ENCODE measurements around the gene RERE.
A peak's percentile ranks its signal among the peaks of the same experiment; 100 is the strongest.

The RERE gene

GRCh38 chr1:8409106-8409505 is 408.3 kb downstream of the RERE start:
- no peak for DNase-seq
- H3K36me3 ChIP-seq: no peaks in the 10 kb centered on the region

GRCh38 chr1:8408151-8408839 is 409.1 kb downstream of the RERE start:
- no peak for TF ChIP-seq CTCF (IDR thresholded peaks at IDR 0.05; ENCODE audit: low read depth, low read length)
- no peaks in the 10 kb centered on the region for H3K4me1 ChIP-seq
- no peak overlapping the region for H3K4me3 ChIP-seq (ENCODE audit: low read depth, low read length)
- no peaks in the 10 kb centered on the region for H3K9me3 ChIP-seq
- H3K36me3 ChIP-seq: no peaks in the 10 kb centered on the region
- H3K27me3 ChIP-seq: no peaks in the 10 kb centered on the region
- no peak for DNase-seq

More at GRCh38 chr1:8409106-8409505, 408.3 kb downstream of the RERE start:
- H3K27me3 ChIP-seq: no peaks in the 10 kb centered on the region
- no peaks in the 10 kb centered on the region for H3K9me3 ChIP-seq
- peak; percentile 26 for TF ChIP-seq CTCF (IDR thresholded peaks at IDR 0.05; ENCODE audit: low read depth, low read length)
- H3K4me3 ChIP-seq (ENCODE audit: low read depth, low read length): no peak overlapping the region
- no peaks in the 10 kb centered on the region for H3K4me1 ChIP-seq

GRCh38 chr1:8407652-8408051 is 409.8 kb downstream of the RERE start:
- no peak for DNase-seq
- Histone ChIP-seq H3K27me3 (no peaks in the 10 kb centered on the region), H3K4me3 (ENCODE audit: low read depth, low read length) (no peak overlapping the region), H3K4me1 (no peaks in the 10 kb centered on the region), H3K9me3 (no peaks in the 10 kb centered on the region), H3K36me3 (no peaks in the 10 kb centered on the region)
- no peak for TF ChIP-seq CTCF (IDR thresholded peaks at IDR 0.05; ENCODE audit: low read depth, low read length)

- no peak for TF ChIP-seq CTCF (IDR thresholded peaks at IDR 0.05; ENCODE audit: low read depth, low read length)
- no peak for DNase-seq
- H3K36me3 ChIP-seq: no peaks in the 10 kb centered on the region
- no peak overlapping the region for H3K4me3 ChIP-seq (ENCODE audit: low read depth, low read length)
- H3K9me3 ChIP-seq: no peaks in the 10 kb centered on the region
- no peaks in the 10 kb centered on the region for H3K27me3 ChIP-seq
- no peaks in the 10 kb centered on the region for H3K4me1 ChIP-seq
These were observed 410.5 kb downstream of the RERE start for GRCh38 chr1:8406960-8407359.

GRCh38 chr1:8406011-8406410 is 411.4 kb downstream of the RERE start:
- no peaks in the 10 kb centered on the region for H3K36me3 ChIP-seq
- TF ChIP-seq CTCF (IDR thresholded peaks at IDR 0.05; ENCODE audit: low read depth, low read length): no peak
- H3K4me1 ChIP-seq: no peaks in the 10 kb centered on the region
- no peaks in the 10 kb centered on the region for H3K9me3 ChIP-seq
- no peaks in the 10 kb centered on the region for H3K27me3 ChIP-seq
- H3K4me3 ChIP-seq (ENCODE audit: low read depth, low read length): no peak overlapping the region
- DNase-seq: no peak

- no peaks in the 10 kb centered on the region for H3K9me3 ChIP-seq
- no peaks in the 10 kb centered on the region for H3K4me1 ChIP-seq
- DNase-seq: no peak
- H3K4me3 ChIP-seq (ENCODE audit: low read depth, low read length): no peak overlapping the region
- H3K27me3 ChIP-seq: no peaks in the 10 kb centered on the region
- TF ChIP-seq CTCF (IDR thresholded peaks at IDR 0.05; ENCODE audit: low read depth, low read length): no peak
- H3K36me3 ChIP-seq: no peaks in the 10 kb centered on the region
These were observed 412.7 kb downstream of the RERE start for GRCh38 chr1:8404460-8405370.
